AG10803 (cell line): Measurements from ENCODE around the gene VWA3A.
"Not testable (repeated sequence)": the region's sequence is repeated elsewhere in the genome, so short reads cannot be mapped to it uniquely, and the experiment has no call there.

Source experiments
- DNase-seq: peaks from one replicate; pipeline ENCODE4 v3.0.0; 2010; ENCODE audit warnings: low read depth
- H3K4me3 ChIP-seq: 2 replicates; pipeline ENCODE4 v1.5.1; 2011; ENCODE audit warnings: mild to moderate bottlenecking, low read length, control low read depth
- TF ChIP-seq, protein P1 (sequence below): conservative IDR thresholded peaks from 2 replicates; pipeline ENCODE4 v1.5.1; 2011; ENCODE audit warnings: mild to moderate bottlenecking, low read length, control low read depth, inconsistent platforms

VWA3A gene

DNA sequence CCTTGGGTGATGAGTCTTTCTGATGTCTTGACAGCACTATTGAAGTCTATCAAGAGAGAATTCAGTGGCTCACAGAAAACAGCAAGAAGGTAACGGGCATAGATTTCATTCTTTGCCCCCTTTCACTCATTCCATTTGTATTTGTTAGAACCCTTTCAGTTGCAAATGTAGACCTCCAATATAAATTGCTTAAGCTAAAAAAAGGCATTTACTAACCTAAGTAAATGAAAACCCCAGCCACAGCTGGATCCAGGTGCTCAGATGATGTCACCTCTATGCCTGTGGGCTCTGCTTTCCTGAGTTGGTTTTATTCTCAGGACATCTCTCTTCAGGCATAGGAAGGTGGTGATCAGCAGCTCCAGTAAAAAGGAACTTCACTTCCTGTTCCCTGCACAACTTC lies 11.1 kb downstream of the VWA3A start:
- no peak for DNase-seq
- TF ChIP-seq, protein P1, sequence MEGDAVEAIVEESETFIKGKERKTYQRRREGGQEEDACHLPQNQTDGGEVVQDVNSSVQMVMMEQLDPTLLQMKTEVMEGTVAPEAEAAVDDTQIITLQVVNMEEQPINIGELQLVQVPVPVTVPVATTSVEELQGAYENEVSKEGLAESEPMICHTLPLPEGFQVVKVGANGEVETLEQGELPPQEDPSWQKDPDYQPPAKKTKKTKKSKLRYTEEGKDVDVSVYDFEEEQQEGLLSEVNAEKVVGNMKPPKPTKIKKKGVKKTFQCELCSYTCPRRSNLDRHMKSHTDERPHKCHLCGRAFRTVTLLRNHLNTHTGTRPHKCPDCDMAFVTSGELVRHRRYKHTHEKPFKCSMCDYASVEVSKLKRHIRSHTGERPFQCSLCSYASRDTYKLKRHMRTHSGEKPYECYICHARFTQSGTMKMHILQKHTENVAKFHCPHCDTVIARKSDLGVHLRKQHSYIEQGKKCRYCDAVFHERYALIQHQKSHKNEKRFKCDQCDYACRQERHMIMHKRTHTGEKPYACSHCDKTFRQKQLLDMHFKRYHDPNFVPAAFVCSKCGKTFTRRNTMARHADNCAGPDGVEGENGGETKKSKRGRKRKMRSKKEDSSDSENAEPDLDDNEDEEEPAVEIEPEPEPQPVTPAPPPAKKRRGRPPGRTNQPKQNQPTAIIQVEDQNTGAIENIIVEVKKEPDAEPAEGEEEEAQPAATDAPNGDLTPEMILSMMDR: no peak
- H3K4me3 ChIP-seq: no peak overlapping the region

DNA sequence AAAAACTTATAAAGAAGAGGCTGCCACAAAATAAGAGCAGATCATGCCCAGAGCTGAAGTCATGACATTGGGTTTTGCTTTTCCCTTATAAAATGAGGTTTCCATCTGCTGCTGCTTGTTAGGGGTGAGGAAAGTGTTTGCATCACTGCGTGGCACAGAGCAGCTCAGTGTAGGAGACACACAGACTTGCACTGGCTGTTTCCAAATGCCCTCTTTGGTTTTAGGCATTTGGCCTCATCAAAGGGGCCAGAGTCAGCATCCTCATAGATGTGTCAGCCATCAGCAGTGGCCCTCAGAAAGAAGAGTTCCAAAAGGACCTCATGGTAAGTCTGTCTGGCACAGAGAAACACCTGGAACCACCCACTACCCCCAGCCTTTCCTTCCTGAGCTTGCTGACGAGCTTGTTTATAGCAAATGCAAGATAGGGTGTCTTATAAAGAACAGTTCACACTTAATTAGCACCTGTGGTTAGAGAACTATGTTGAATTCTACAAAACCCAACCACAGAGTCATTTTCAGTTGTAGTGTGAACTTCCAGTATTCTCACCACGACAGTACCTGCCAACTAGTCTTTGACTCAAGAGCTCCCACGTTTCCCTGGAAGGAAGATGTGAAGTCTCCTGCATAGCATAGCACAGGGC lies 17.0 kb downstream of the VWA3A start:
- no peak overlapping the region for H3K4me3 ChIP-seq
- TF ChIP-seq, protein P1: no peak
- DNase-seq: no peak

DNA sequence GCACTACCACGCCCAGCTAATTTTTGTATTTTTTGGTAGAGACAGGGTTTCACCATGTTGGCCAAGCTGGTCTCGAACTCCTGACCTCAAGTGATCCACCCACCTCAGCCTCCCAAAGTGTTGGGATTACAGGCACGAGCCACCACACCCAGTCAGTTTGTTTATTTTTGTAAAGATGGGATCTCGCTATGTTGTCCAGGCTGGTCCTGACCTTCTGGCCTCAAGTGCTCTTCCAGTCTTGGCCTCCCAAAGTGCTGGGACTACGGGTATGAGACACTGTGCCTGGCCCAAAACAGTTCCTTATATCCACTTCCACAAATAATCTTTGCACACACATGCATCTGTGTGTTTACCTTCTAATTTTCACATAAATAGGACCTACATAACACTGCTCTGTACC lies 19.3 kb downstream of the VWA3A start:
- DNase-seq, H3K4me3 ChIP-seq: not testable (repeated sequence)

DNA sequence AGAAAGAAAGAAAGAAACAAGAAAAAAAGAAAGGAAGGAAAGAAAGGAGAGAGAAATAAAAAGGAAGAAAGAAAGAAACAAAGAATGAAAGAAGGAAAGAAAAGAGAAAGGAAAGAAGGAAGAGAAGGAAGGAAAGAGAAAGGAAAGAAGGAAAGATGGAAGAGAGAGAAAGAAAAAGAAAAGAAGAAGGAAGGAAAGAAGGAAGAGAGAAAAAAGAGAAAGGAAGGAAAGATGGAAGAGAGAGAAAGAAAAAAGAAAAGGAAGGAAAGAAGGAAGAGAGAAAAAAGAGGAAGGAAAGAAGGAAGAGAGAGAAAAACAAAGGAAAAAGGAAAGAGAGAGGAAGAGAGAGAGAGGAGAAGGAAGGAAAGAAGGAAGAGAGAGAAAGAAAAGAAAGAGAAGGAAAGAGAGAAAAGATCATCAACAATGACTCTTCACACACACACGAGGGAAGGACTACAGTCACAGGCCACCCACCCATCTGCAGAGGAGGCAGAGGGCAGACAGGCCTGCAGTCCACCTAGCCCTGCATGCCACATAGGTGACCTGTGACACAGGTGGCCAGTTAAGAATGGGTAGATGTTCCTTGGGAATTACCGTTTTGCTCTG lies 23.9 kb downstream of the VWA3A start:
- TF ChIP-seq, protein P1: no peak
- no peak for DNase-seq
- no peak overlapping the region for H3K4me3 ChIP-seq

DNA sequence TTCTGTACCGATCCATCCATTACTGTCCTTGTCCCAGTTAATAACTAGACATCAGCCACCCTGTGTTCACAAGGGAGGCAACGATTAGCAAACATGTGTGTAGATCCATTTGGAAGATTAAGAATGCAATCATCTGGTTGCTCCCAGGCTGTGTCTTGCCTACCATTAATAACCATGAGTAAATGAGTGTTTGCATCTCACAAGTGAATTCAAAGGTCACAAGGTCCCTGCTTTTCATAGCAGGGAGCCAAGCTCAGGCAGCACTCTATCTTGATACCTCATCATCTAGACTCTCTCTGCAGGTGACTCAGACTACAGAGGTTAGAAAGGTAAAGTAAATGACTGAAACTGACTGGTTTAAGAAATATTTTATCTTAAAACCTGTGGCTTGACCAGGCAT lies 25.3 kb downstream of the VWA3A start:
- TF ChIP-seq, protein P1: no peak
- DNase-seq: no peak

DNA sequence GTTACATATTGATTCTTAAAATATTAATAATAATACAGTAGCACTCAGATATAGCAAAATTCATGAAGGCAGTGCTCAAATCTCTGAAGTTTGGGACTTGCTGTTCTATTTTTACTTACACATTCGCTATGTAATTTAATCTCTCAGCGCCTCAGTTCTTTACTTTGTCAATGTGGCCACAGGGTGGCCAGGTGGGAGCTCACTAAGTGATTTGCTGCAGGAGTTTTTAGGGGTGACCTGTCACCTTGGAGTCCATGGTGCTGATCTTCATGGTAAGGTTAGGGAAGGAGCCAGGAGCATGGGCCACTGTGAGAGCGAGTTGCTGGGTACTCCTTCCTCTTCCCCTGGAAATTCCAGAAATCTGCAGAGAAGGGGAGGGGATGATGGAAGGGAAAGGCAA lies 28.1 kb downstream of the VWA3A start:
- H3K4me3 ChIP-seq: no peak overlapping the region
- TF ChIP-seq, protein P1: no peak
- DNase-seq: no peak

More for the DNA sequence above, 25.3 kb downstream of the VWA3A start:
- H3K4me3 ChIP-seq: no peak overlapping the region

DNA sequence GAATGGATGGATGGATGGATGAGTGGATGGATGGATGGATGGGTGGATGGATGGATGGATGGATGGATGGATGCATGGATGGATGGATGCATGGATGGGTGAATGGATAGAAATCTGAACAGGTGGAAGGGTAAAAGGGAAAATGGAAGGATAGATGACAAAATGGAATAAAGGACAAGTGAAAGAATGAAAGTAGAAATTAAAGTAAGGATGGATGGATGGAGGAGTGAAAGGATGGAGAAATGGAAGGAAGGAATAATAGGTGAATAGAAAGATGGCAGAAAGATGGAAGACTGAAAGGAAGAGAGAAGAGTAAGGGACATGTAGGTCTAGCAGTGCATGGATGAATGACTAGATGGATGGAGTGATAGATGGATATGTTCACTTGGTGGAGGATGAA lies 29.9 kb downstream of the VWA3A start:
- H3K4me3 ChIP-seq: no peak overlapping the region
- TF ChIP-seq, protein P1: no peak
- DNase-seq: no peak
